ENCODE measurements around the gene PRPH.
"Not testable (repeated sequence)": the region's sequence is repeated elsewhere in the genome, so short reads cannot be mapped to it uniquely, and the experiment has no call there.

PRPH gene

GRCh38 chr12:49276304-49277290 is 18.4 kb upstream of the PRPH start:
- DNase-seq (ENCODE audit: low read depth in 2 of 3, low spot score in 1 of 3), result no peak

- DNase-seq (ENCODE audit: low read depth in 2 of 3, low spot score in 1 of 3), result no peak
Measured at GRCh38 chr12:49277466-49277865, 17.5 kb upstream of the PRPH start.

DNA sequence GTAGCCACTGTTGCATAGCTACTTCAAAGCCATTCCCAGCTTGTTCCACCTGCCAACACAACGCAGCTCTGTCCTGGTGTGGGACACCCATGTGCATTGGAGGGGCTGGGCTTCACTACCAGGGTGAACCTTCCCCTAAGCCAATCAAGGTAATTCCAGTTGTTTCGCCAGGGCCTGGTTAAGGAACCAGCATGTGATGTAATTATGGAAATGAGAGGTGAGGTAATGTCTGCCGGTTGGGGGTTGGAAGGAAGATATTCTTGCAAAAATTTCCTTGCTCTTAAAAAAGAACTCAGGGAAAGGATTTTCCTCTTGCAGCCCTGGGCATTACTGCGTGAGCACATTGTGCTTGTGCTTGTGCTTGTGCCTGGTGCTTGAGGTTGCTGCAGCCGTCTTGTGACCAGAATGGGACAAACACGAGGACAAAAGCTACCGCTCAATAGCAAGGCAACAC is 15.2 kb upstream of the PRPH start:
- DNase-seq (ENCODE audit: low read depth in 2 of 3, low spot score in 1 of 3), result no peak

DNA sequence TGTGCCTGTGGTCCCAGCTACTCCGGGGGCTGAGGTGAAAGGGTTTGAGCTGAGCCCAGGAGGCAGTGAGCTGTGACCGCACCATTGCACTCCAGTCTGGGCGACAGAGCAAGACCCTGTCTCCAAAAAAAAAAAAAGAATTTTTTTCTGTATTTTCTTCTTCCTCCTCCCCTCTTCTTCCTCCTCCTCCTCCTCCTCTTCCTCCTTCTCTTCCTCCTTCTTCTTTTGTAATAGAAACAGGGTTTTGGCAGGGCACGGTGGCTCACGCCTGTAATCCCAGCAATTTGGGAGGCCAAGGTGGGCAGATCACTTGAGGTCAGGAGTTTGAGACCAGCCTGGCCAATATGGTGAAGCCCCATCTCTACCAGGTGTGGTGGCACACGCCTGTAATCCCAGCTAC is 14.4 kb upstream of the PRPH start:
- DNase-seq (ENCODE audit: low read depth in 2 of 3, low spot score in 1 of 3), result not testable (repeated sequence)

DNA sequence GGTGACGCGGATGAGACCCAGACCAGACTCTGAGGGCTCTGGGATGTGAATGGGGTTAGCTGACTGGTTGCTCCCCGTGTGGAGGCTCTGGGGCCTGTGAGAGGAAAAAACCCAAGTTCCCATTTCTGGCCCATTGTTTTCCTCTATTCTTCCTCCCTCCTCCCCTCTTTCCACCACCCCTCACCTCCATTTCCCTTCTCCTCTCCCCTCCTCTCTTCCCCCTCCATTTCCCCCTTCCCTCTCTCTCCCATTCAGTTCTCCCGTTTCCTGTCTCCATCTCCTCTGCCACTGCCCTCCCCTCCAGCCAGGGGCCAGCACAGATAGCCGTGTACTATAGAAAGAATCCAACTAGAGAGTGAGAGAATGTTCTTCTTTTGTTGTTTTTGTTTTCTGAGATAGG is 12.6 kb upstream of the PRPH start:
- no peak for DNase-seq (ENCODE audit: low read depth in 2 of 3, low spot score in 1 of 3)

DNA sequence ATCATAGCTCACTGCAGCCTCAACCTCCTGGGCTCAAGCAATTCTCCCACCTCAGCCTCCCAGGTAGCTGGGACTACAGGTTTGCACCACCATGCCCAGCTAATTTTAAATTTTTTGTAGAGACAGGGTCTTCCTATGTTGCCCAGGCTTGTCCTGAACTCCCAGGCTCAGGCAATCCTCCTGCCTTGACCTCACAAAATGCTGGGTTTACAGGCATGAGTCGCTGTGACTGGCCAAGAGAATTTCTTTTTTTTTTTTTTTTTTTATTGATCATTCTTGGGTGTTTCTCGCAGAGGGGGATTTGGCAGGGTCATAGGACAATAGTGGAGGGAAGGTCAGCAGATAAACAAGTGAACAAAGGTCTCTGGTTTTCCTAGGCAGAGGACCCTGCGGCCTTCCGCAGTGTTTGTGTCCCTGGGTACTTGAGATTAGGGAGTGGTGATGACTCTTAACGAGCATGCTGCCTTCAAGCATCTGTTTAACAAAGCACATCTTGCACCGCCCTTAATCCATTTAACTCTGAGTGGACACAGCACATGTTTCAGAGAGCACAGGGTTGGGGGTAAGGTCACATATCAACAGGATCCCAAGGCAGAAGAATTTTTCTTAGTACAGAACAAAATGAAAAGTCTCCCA is 12.1 kb upstream of the PRPH start:
- not testable (repeated sequence) for DNase-seq (ENCODE audit: low read depth in 2 of 3, low spot score in 1 of 3)

DNA sequence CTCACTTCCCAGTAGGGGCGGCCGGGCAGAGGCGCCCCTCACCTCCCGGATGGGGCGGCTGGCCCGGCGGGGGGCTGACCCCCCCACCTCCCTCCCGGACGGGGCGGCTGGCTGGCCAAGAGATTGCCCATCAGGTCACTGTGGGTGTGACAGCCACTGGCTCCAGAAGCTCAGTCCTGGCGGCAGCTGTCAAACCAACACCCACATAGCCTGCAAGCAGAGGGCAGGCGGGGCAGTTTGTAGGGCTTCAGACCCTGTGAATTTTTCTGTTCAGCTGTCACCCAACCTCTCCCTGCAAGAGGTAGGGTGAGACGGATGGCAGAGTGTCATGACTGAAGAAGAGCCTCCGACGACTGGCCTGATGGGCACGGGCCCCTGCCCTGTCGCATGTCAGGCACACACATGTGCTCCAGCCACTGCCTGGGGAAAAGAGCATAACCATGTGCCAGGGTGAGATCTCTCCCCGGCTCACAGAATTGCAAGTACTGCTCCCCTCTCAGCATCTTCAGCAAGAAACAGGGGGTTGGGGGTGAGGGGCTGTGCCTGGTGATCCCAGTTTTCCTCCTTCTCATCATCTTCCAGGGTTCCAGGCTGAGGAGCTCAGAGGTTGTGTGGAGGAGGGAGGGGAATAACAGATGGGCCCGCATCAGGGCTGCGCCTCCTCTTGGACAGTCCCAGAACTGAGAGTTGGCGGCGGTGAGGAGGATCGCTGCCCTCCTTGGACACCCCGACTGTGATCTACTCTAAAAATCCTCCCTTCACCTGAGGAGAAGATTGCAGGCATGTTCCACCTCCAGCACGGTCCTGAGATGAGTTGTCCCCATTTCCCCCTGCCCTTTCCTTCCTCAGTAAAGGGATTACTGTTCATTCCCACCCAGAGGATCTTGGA is 11.2 kb upstream of the PRPH start:
- no peak for DNase-seq (ENCODE audit: low read depth in 2 of 3, low spot score in 1 of 3)

DNA sequence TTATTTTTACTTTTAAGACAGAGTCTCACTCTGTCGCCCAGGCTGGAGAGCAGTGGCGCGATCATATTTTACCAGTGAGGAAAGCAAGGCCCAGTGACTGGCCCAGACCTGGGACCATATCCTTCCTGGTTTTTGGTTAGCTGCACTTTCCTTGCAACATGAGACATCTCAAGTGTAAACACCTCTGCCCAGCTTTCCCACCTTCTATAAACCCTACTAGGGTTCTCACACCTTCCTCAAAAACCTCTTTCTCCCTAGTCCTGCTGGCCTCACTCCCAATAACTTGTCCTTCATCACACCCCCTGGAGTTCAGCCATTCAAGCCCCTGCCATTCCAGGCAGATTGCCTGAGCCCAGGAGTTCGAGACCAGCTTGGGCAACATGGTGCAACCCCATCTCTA is 10.3 kb upstream of the PRPH start:
- DNase-seq (ENCODE audit: low read depth in 2 of 3, low spot score in 1 of 3), result no peak

DNA sequence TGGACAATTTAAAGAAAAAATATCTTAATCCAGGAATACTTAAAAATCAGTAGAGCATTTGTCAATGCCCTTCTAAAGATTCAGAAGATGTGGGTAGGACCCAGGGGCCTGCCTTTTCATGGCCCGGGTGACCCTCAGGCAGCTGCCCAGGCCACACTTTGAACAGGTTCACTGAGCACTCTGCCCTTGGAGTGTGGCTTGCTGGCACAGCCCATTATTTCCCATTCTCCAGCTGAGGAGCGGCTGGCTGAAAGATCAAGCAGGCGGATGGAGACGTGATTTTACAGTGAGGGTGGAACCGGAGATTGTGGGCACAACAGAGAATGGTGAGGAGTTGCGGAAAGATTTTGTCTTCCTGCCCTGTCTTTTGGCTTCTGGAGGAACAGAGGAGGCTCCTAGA is 7.1 kb upstream of the PRPH start:
- no peak for DNase-seq (ENCODE audit: low read depth in 2 of 3, low spot score in 1 of 3)

GRCh38 chr12:49288412-49288853 is 6.5 kb upstream of the PRPH start:
- DNase-seq (ENCODE audit: low read depth in 2 of 3, low spot score in 1 of 3), result peak; percentile 36 to 76 (median 49)

GRCh38 chr12:49288922-49289555 is 5.9 kb upstream of the PRPH start:
- DNase-seq (ENCODE audit: low read depth in 2 of 3, low spot score in 1 of 3), result no peak

DNA sequence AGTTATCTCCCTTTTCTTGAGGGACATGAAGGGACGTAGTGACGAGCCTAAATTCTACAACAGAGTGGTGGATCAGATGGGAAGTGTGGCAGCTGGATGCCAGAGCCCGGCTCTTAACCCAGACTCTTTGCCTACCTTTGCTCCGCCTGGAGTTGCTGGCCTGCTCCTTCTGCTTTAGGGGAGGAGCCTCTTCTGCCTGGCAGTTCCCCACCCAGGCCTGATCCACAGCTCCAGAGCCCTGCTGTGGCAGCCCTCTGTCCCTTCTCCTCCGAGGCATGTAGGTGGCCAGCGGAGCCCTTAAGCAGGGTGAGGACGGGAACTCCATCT is 2.3 kb upstream of the PRPH start:
- no peak for DNase-seq (ENCODE audit: low read depth in 2 of 3, low spot score in 1 of 3)

DNA sequence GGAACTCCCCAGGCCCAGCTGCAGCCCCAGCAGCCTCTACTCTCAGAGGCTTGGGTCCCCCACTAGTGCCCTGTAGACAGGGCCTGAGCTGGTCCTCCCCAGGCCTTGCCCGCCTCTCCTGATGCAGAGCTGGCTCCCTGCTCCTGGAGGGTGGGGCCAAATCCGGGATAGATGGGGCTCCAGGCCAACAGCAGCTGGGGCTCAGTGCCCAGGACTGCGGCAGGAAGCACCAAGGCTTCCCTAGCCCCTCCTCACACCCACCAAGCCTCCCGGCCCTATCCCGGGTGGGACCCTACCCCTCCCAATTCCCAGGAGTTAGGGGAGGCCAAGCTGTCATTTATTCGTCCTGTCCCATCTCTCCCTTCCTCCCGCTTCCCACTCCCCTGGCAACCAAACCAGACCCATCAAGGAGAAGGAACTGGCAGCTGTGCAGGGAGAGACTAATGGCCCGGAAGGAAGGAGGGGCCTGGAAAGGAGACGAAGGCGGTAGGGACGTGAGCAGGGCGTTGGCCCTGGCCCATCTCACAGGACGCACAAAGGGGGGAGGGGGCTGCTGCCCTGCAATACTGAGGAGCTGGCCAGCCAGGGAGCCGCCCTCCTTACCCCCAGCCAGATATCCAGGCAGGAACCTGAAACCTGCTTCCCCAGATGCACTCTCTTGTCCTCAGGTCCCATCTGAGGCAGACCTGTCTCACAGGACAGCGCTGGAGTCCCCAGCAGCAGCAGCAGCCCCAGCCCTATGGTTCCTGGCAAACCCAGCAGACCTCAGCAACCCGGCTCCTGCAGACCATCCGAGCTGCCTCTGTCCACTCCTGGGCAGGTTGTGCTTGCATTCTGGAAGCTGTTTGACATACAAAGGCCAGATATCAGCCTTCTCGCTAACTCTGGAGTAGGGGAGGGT is 1.6 kb upstream of the PRPH start:
- DNase-seq (ENCODE audit: low read depth in 2 of 3, low spot score in 1 of 3), result no peak

DNA sequence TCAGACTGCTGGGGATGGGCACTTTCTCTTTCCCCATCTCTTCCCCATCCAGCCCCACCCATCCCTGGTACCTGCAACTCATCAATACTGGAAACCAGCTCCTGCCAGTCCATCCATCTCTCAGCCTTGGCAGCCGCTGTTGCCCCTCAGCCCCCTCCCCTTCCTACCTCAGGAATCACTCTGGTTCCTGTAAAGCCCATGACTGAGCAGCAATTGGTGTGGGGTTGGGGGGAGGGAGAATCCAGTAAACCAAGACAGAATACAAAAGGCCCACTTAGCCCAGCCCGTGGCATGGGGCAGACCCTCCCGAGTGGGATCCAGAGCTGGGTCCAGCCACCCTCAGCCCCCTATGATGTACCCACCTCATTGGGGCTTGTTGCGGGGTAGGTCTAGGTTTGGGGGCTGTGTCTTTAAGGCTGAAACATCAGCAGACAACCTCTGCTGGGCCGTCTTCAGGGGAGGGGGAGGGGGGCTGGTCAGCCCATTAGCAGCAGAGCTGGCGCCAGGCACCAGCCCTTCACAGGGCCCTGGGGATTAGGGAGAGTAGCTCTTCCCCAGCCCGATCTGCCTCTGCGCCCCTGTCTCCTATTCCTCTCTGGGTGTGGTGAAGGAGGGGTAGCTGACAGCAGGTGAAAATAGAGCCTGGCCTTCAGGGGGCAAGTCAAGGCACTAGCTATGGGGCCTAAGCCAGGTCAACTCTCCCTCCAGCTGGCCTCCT is 702 bp upstream of the PRPH start:
- DNase-seq (ENCODE audit: low read depth in 2 of 3, low spot score in 1 of 3), result no peak

DNA sequence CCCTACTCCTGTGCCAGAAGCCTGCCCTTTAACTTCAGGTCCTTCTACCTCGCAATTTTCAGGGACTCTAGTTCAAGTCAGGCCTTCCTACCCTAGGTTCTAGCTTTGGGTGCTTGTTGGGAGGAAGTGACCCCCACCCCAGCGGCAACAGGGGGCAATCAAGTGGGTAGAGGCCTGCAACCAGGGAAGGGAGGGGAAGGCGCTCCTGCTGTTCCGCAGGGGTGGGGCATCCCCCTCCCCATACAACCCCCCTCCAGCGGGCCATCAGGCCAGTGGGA is 204 bp upstream of the PRPH start:
- no peak for DNase-seq (ENCODE audit: low read depth in 2 of 3, low spot score in 1 of 3)

DNA sequence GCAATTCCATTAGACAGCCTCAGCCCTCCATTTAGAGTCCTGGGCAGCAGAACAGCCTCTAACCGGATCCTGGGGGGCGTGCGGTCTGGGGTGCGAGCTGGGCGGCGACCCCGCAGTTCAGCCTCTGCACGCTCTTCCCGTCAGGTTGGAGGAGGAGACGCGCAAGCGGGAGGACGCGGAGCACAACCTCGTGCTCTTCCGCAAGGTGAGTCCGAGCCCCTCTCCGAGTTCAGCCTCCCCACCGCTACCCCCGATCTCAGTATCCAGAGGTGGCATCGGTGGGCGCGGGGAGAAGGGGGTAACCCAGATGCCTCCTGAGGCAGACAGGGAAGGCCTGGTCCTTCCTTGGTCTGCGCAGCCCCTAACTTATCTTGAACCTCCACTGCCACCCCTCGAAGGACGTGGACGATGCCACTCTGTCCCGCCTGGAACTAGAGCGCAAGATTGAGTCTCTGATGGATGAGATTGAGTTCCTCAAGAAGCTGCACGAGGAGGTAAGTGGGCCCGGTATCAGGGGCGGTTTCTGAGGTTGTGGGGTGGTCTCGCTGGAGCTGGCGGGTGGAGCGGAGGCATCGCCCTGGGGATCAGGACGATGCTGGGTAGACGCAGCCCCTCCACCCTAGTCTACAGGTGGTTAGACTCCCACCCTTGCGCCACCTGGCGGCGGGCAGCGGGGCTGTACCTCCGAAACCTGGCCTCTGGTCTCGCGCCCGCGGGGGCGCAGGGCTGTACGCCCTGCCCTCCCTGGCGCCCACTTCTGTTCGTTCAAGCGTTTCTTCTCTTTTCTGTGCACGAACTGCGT is 1.3 kb downstream of the PRPH start:
- peak; percentile 26 to 63 (median 62) for DNase-seq (ENCODE audit: low read depth in 2 of 3, low spot score in 1 of 3)

- peak in 1 of 3 donors; percentile 50 for DNase-seq (ENCODE audit: low read depth in 2 of 3, low spot score in 1 of 3)
Measured at GRCh38 chr12:49296836-49297694, 2.1 kb downstream of the PRPH start.

DNA sequence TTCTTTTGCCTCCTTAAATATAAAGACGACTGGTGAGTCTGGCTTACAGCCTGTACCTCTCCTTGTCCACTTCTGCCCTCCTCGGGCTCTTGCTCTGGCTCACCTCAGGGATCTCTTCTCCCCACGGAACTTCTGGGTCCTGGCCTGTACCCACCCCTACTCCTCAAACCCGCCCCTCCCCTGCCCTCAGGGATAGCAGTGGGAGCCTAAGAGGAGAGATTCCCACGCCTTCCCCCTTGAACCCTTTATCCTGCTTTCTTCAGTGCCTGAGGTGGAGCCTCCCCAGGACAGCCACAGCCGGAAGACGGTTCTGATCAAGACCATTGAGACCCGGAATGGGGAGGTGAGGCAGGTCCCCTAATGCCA is 2.7 kb downstream of the PRPH start:
- no peak for DNase-seq (ENCODE audit: low read depth in 2 of 3, low spot score in 1 of 3)
